Ovary (tissue), 9 donors: ENCODE results near the gene MKS1. TPM values are rescaled to one million over a fixed set of nuclear protein-coding genes. Genes with fewer than 3 reads are reported as not detected.

ENCODE experiments used
- DNase-seq, 5 donors: peaks; one replicate each; pipeline ENCODE4 v3.0.0-alpha.2; 2019 to 2020
- H3K27ac ChIP-seq, 2 donors: fragments of 200-600 bp; one replicate each; pipeline versions ENCODE4 v1.5.1 to v1.8.0; 2019 to 2022
- H3K27me3 ChIP-seq: fragments of 200-600 bp; one replicate; pipeline ENCODE4 v1.8.0; 2022
- H3K36me3 ChIP-seq: fragments of 200-600 bp; sonication (generic); one replicate; pipeline ENCODE4 v1.5.1; 2019
- H3K4me1 ChIP-seq: one replicate; pipeline ENCODE4 v1.8.1; 2013; ENCODE audit warnings: mild to moderate bottlenecking, moderate library complexity; ENCODE audit not compliant: insufficient read depth
- H3K4me3 ChIP-seq: fragments of 200-600 bp; sonication (generic); one replicate; pipeline ENCODE4 v1.5.1; 2017
- H3K9me3 ChIP-seq, 2 donors: fragments of 200-600 bp in 1 of 2; sonication (generic) in 1 of 2; one replicate each; pipeline versions ENCODE4 v1.5.1 to v1.8.1; 2013 to 2019; ENCODE audit warnings: mild to moderate bottlenecking in 1 of 2, moderate library complexity in 1 of 2
- CTCF ChIP-seq, 3 donors: fragments of 450-650 bp in 2 of 3; fragments of 200-600 bp in 1 of 3; IDR thresholded peaks; one replicate each; pipeline versions ENCODE4 v1.5.1 to v1.8.0; 2016 to 2022; ENCODE audit warnings: antibody characterized with exemption in 3 of 3, mild to moderate bottlenecking in 1 of 3
- EP300 ChIP-seq: sonication (generic); formaldehyde crosslinking; IDR thresholded peaks from one replicate; pipeline ENCODE4 v1.6.1; 2017; ENCODE audit warnings: antibody characterized with exemption
- POLR2A ChIP-seq: fragments of 450-650 bp; IDR thresholded peaks from one replicate; pipeline ENCODE4 v1.6.1; 2017; ENCODE audit warnings: antibody characterized with exemption, mild to moderate bottlenecking, moderate library complexity
- WGBS, 3 donors: extraction: QIAGEN DNeasy Blood & Tissue Kit in 1 of 3; methylation state at CpG; one replicate each; pipeline versions ENCODE4 v1.1.5 to v1.1.7; 2013 to 2017; 5-methylcytosine and 5-hydroxymethylcytosine counted together
- intact Hi-C, 4 donors: fragments of 100-400 bp; cut with DNase I; formaldehyde crosslinking; loops; one replicate each; pipeline versions ENCODE4 v1.11.0 to v1.15.1; 2022 to 2023
- polyA plus RNA-seq, 2 donors: library from polyadenylated mRNA; stranded (reverse); fragments of 200-250 nt in 1 of 2; fragments of 350-450 nt in 1 of 2; fragmentation: Illumina TruSeq in 1 of 2; extraction: RNeasy Lipid Tissue Mini Kit (QIAGEN cat#74804) in 1 of 2; gene quantifications; one replicate each; pipeline ENCODE4 v1.2.3, GENCODE V29; 2013 to 2014
- total RNA-seq, 7 donors: library from RNA; depleted of rRNA in 2 of 7; stranded (reverse); fragments of >200 nt in 2 of 7; fragmentation: NEBNext Ultra II Directional in 3 of 7; extraction: Animal tissue kit (Norgen Biotek cat#: 25700) in 3 of 7; gene quantifications; one replicate each; pipeline versions ENCODE4 v1.1.0 to v1.2.4, GENCODE V29; 2016 to 2023
- donor health status: DM: no; HTN: no; CAD: no; lungs with moderate emphysema.
- donor health status: DM: no; HTN: no; CAD: no.
- donor health status: Bipolar disorder and iron deficiency.
- donor health status: DM: yes; HTN: yes; CAD: no.
- donor health status: DM: no; HTN: no; CAD: no.
- donor health status: DM: yes; HTN: yes; CAD: no.

MKS1 gene
- total and polyA plus RNA-seq, 9 donors, result 10.0 to 26.0 (median 18.5) TPM

GRCh38 chr17:58265902-58266875 lies 47.1 kb upstream of the MKS1 start:
- H3K27ac ChIP-seq, result no peak overlapping the region
- intact Hi-C loops, result no loop called here

GRCh38 chr17:58265271-58265670 lies 46.2 kb upstream of the MKS1 start:
- Histone ChIP-seq H3K27ac (no peak overlapping the region), H3K9me3 (no peaks in the 10 kb centered on the region), H3K4me3 (no peak overlapping the region), H3K4me1 (no peaks in the 10 kb centered on the region), H3K36me3 (no peaks in the 10 kb centered on the region), H3K27me3 (no peaks in the 10 kb centered on the region)
- intact Hi-C loops, result no loop called here
- TF ChIP-seq EP300 (no peak), POLR2A (no peak), CTCF (IDR thresholded peaks at IDR 0.05) (no peak)
- WGBS, 3 donors, result 63 to 71% (median 70%) methylated on average over 4 of the region's 4 CpGs
- DNase-seq, result no peak

More at GRCh38 chr17:58265902-58266875, 47.1 kb upstream of the MKS1 start:
- DNase-seq, result no peak
- Histone ChIP-seq H3K36me3 (no peaks in the 10 kb centered on the region), H3K9me3 (no peaks in the 10 kb centered on the region), H3K4me3 (no peak overlapping the region), H3K27me3 (no peaks in the 10 kb centered on the region), H3K4me1 (no peaks in the 10 kb centered on the region)
- 90 to 95% (median 95%) methylated on average over 7 of the region's 7 CpGs for WGBS, 3 donors
- TF ChIP-seq POLR2A (no peak), EP300 (no peak), CTCF (IDR thresholded peaks at IDR 0.05) (no peak)

GRCh38 chr17:58264407-58265103 lies 45.5 kb upstream of the MKS1 start:
- DNase-seq, result no peak
- no peaks in the 10 kb centered on the region for H3K36me3 ChIP-seq
- no peak overlapping the region for H3K4me3 ChIP-seq
- TF ChIP-seq POLR2A (no peak), EP300 (no peak)
- WGBS, 3 donors, result 75 to 79% (median 77%) methylated on average over 6 of the region's 6 CpGs
- no peaks in the 10 kb centered on the region for H3K9me3 ChIP-seq
- intact Hi-C loops, result no loop called here
- no peaks in the 10 kb centered on the region for H3K27me3 ChIP-seq
- no peaks in the 10 kb centered on the region for H3K4me1 ChIP-seq
- H3K27ac ChIP-seq, result no peak overlapping the region

- H3K27ac ChIP-seq, result no peak overlapping the region
- intact Hi-C loops, result no loop called here
- H3K9me3 ChIP-seq, result no peaks in the 10 kb centered on the region
- H3K4me1 ChIP-seq, result no peaks in the 10 kb centered on the region
- TF ChIP-seq POLR2A, result no peak
- no peak for TF ChIP-seq CTCF (IDR thresholded peaks at IDR 0.05)
- no peak for TF ChIP-seq EP300
- H3K36me3 ChIP-seq, result no peaks in the 10 kb centered on the region
- 79 to 80% (median 79%) methylated on average over 1 of the region's 1 CpG for WGBS, 3 donors
- DNase-seq, result no peak
- no peaks in the 10 kb centered on the region for H3K27me3 ChIP-seq
- no peak overlapping the region for H3K4me3 ChIP-seq
Measured at GRCh38 chr17:58263773-58264172, 44.7 kb upstream of the MKS1 start.
